HCT116 (cell line): ENCODE measurements around the gene MUC6. TPM values are rescaled to one million over a fixed set of nuclear protein-coding genes. Genes with fewer than 3 reads are reported as not detected.
A peak's percentile ranks its signal among the peaks of the same experiment; 100 is the strongest.

Source experiments
- ATAC-seq: fragments of 200-7000 bp; cut with Tn5 transposase; 2 replicates; pipeline ENCODE4 v1.9.1; 2020; ENCODE audit warnings: mild to moderate bottlenecking, moderate library complexity
- BruUV-seq: library from RNA; stranded (reverse); fragments of 400-500 nt; replicated peaks from 2 replicates; lab custom pipeline; 2021; lab: Mats Ljungman, UMichigan
- CTCF ChIA-PET: fragments of 300-600 bp; sonication (Branson Sonifier 250); formaldehyde crosslinking; loops from one replicate; lab custom pipeline; 2021; ENCODE audit warnings: antibody characterized with exemption; lab: Charles Lee
- POLR2A ChIA-PET: fragments of 300-600, 350-600 bp; sonication (Branson Sonifier 250); formaldehyde crosslinking; loops from one replicate; lab custom pipeline; 2021; ENCODE audit warnings: antibody characterized with exemption; lab: Charles Lee
- RAD21 ChIA-PET, 2 experiments: fragments of 300-600 bp; sonication (Branson Sonifier 250); formaldehyde crosslinking; loops; one replicate each; lab custom pipeline; 2023; ENCODE audit warnings: low total read pairs in 2 of 2; ENCODE audit not compliant: uncharacterized antibody in 2 of 2, unreplicated experiment in 2 of 2, low non-redundant PET in 1 of 2; lab: Charles Lee
- DNase-seq: peaks from one replicate; pipeline ENCODE4 v3.0.0-alpha.2; 2010; ENCODE audit warnings: low read depth, low spot score
- H2AFZ ChIP-seq: fragments of 200-600 bp; shearing (Covaris generic), sonication (generic); 2 replicates; pipeline ENCODE4 v1.6.1; 2017; ENCODE audit warnings: low read depth, mixed run types, mixed read lengths, antibody characterized with exemption, low read length; ENCODE audit not compliant: poor library complexity, severe bottlenecking
- H3K27ac ChIP-seq: 2 replicates; pipeline ENCODE4 v1.5.1; 2012; ENCODE audit warnings: low read depth, low read length
- H3K27me3 ChIP-seq: fragments of 200-600 bp; sonication (generic); 2 replicates; pipeline ENCODE4 v1.6.1; 2016; ENCODE audit warnings: mixed run types, low read length, mixed read lengths; ENCODE audit not compliant: insufficient read depth
- H3K36me3 ChIP-seq, 2 experiments: fragments of 200-500 bp in 1 of 2; fragments of 200-600 bp in 1 of 2; sonication (Bioruptor generic) in 1 of 2; sonication (generic) in 1 of 2; 2 replicates each; pipeline versions ENCODE4 v1.5.1 to v1.6.1; 2014 to 2016; ENCODE audit warnings: low read length in 2 of 2, inconsistent platforms in 1 of 2, mixed read lengths in 1 of 2, mixed run types in 1 of 2; ENCODE audit not compliant: insufficient read depth in 2 of 2, control insufficient read depth in 1 of 2
- H3K4me1 ChIP-seq, 2 experiments: fragments of 200-600 bp in 1 of 2; sonication (generic) in 1 of 2; 2 replicates each; pipeline versions ENCODE4 v1.5.1 to v1.6.1; 2012 to 2017; ENCODE audit warnings: low read length in 2 of 2, inconsistent platforms in 1 of 2, mild to moderate bottlenecking in 1 of 2, mixed read lengths in 1 of 2, mixed run types in 1 of 2, moderate library complexity in 1 of 2; ENCODE audit not compliant: insufficient read depth in 2 of 2, control insufficient read depth in 1 of 2
- H3K4me2 ChIP-seq: fragments of 200-600 bp; sonication (generic); 2 replicates; pipeline ENCODE4 v1.6.1; 2017; ENCODE audit warnings: mixed run types, low read length, mixed read lengths
- H3K4me3 ChIP-seq, 2 experiments: fragments of 200-600 bp in 1 of 2; sonication (generic) in 1 of 2; replicated peaks in 1 of 2; 2 replicates each; pipeline ENCODE4 v1.5.1; 2011 to 2016; ENCODE audit warnings: low read length in 2 of 2, control low read depth in 1 of 2, low read depth in 1 of 2, mild to moderate bottlenecking in 1 of 2, mixed read lengths in 1 of 2, mixed run types in 1 of 2
- H3K79me2 ChIP-seq: fragments of 200-600 bp; sonication (generic); 2 replicates; pipeline ENCODE4 v1.6.1; 2017; ENCODE audit warnings: mild to moderate bottlenecking, mixed run types, low read length, moderate library complexity, mixed read lengths; ENCODE audit not compliant: insufficient read depth
- H3K9ac ChIP-seq: fragments of 200-600 bp; sonication (generic); 2 replicates; pipeline ENCODE4 v1.6.1; 2016; ENCODE audit warnings: low read length, mixed read lengths
- H3K9me2 ChIP-seq: fragments of 200-600 bp; sonication (generic), shearing (Covaris generic); 2 replicates; pipeline ENCODE4 v1.6.1; 2017; ENCODE audit warnings: mixed run types, mild to moderate bottlenecking, moderate library complexity; ENCODE audit not compliant: insufficient read depth
- H3K9me3 ChIP-seq, 2 experiments: fragments of 200-500 bp in 1 of 2; fragments of 200-600 bp in 1 of 2; sonication (Bioruptor generic) in 1 of 2; sonication (generic) in 1 of 2; 2 replicates each; pipeline ENCODE4 v1.6.1; 2014 to 2017; ENCODE audit warnings: low read length in 2 of 2, mixed read lengths in 2 of 2, inconsistent platforms in 1 of 2, low read depth in 1 of 2, mild to moderate bottlenecking in 1 of 2, mixed run types in 1 of 2, moderate library complexity in 1 of 2; ENCODE audit not compliant: control insufficient read depth in 1 of 2, insufficient read depth in 1 of 2
- H4K20me1 ChIP-seq: fragments of 200-600 bp; sonication (generic), shearing (Covaris generic); 2 replicates; pipeline ENCODE4 v1.6.1; 2017; ENCODE audit warnings: mixed run types, mild to moderate bottlenecking, moderate library complexity; ENCODE audit not compliant: insufficient read depth
- CTCF ChIP-seq, 3 experiments: fragments of 200-600 bp in 1 of 3; sonication (generic) in 1 of 3; IDR thresholded peaks in 2 of 3; conservative IDR thresholded peaks in 1 of 3; 2 replicates each; pipeline ENCODE4 v1.5.1; 2012 to 2017; ENCODE audit warnings: low read depth in 2 of 3, low read length in 2 of 3, antibody characterized with exemption in 1 of 3, borderline replicate concordance in 1 of 3, control low read depth in 1 of 3, mild to moderate bottlenecking in 1 of 3, mixed read lengths in 1 of 3, mixed run types in 1 of 3, moderate library complexity in 1 of 3; ENCODE audit not compliant: insufficient read depth in 1 of 3
- EGR1 ChIP-seq: IDR thresholded peaks from 2 replicates; pipeline ENCODE4 v1.6.1; 2012; ENCODE audit warnings: low read depth
- EZH2 ChIP-seq: fragments of 200-600 bp; sonication (generic); IDR thresholded peaks from 2 replicates; pipeline ENCODE4 v1.6.1; 2017; ENCODE audit warnings: antibody characterized with exemption, mixed run types
- FOSL1 ChIP-seq: IDR thresholded peaks from 2 replicates; pipeline ENCODE4 v1.6.1; 2012; ENCODE audit warnings: low read depth
- POLR2AphosphoS5 ChIP-seq: IDR thresholded peaks from 2 replicates; pipeline ENCODE4 v1.6.1; 2011; ENCODE audit warnings: mild to moderate bottlenecking, low read depth, low read length, moderate library complexity
- REST ChIP-seq: IDR thresholded peaks from 2 replicates; pipeline ENCODE4 v1.6.1; 2012; ENCODE audit warnings: low read depth
- SP1 ChIP-seq: IDR thresholded peaks from 2 replicates; pipeline ENCODE4 v1.6.1; 2012; ENCODE audit warnings: low read depth
- TCF7L2 ChIP-seq: IDR thresholded peaks from 2 replicates; pipeline ENCODE4 v1.7.0; 2011; ENCODE audit warnings: borderline replicate concordance, inconsistent platforms; ENCODE audit not compliant: insufficient read depth, insufficient read length; ENCODE audit errors: extremely low read depth
- YY1 ChIP-seq: IDR thresholded peaks from 2 replicates; pipeline ENCODE4 v1.6.1; 2011; ENCODE audit warnings: low read length, low read depth, moderate library complexity, mild to moderate bottlenecking; ENCODE audit not compliant: insufficient replicate concordance; ENCODE audit errors: extremely low read depth
- ZFX ChIP-seq: fragments of 450-650 bp; IDR thresholded peaks from 2 replicates; pipeline ENCODE4 v1.6.1; 2017
- intact Hi-C: fragments of 100-400 bp; cut with micrococcal nuclease; formaldehyde crosslinking; loops from 2 replicates; pipeline ENCODE4 v1.10.0; 2022
- total RNA-seq: library from RNA; stranded (reverse); gene quantifications from one replicate; pipeline ENCODE4 v1.2.1, GENCODE V29; 2021; ENCODE audit not compliant: unreplicated experiment

Gene MUC6
- total RNA-seq, 1 experiment from 2014 or later: 0.02 TPM

- TF ChIP-seq REST: no peak
- no peak for TF ChIP-seq CTCF (IDR thresholded peaks at IDR 0.05 in 2 of 3, conservative IDR thresholded peaks at IDR 0.05 in 1 of 3; ENCODE audit: borderline replicate concordance in 1 of 3, insufficient read depth in 1 of 3, low read depth in 2 of 3, low read length in 2 of 3)
- no peak for TF ChIP-seq FOSL1
- TF ChIP-seq SP1: no peak
- TF ChIP-seq EZH2: no peak
- TF ChIP-seq ZFX: no peak
Measured at GRCh38 chr11:1067812-1068496, 31.4 kb upstream of the MUC6 start (continued).

- H3K4me1 ChIP-seq: peaks cover 13 to 29% of the 10 kb centered on the region in 2 experiments
- BruUV-seq: no TSS peak
- H3K9me3 ChIP-seq: peaks cover 0 to 7% of the 10 kb centered on the region in 2 experiments; a peak in 1 of 4 replicates
- intact Hi-C loops: loop anchor here (5.0 kb wide), 1 partner anchor 137 kb away; the partner anchor contains the start of gene AP2A2
- no peaks in the 10 kb centered on the region for H3K79me2 ChIP-seq
- ATAC-seq: no peak
- DNase-seq: no peak
- H3K4me2 ChIP-seq: no peak overlapping the region
- no peak for TF ChIP-seq YY1
- TF ChIP-seq POLR2AphosphoS5: no peak
- TF ChIP-seq ZFX: no peak
- peak; percentile 18; the same call in 1 of the 2 replicates for TF ChIP-seq EGR1
- no peak for TF ChIP-seq TCF7L2
- H3K4me3 ChIP-seq: no peak overlapping the region
- no peaks in the 10 kb centered on the region for H3K9me2 ChIP-seq
- no peak overlapping the region for H2AFZ ChIP-seq
- H3K27ac ChIP-seq: no peak overlapping the region
- no peaks in the 10 kb centered on the region for H3K27me3 ChIP-seq
- POLR2A ChIA-PET: no interaction called here
- H3K36me3 ChIP-seq: no peaks in the 10 kb centered on the region
- no peak overlapping the region for H3K9ac ChIP-seq
- RAD21 ChIA-PET: no interaction called here
- no peaks in the 10 kb centered on the region for H4K20me1 ChIP-seq
- CTCF ChIA-PET: no interaction called here
Measured at GRCh38 chr11:1064167-1064566, 27.6 kb upstream of the MUC6 start.
